IPS-NIHi7 (cell line): Measurements from ENCODE around the gene TSSK2.

Experiments
- DNase-seq: peaks from one replicate; pipeline ENCODE4 v3.0.0; 2012; ENCODE audit warnings: mixed read lengths; ENCODE audit errors: extremely low spot score

Gene TSSK2

DNA sequence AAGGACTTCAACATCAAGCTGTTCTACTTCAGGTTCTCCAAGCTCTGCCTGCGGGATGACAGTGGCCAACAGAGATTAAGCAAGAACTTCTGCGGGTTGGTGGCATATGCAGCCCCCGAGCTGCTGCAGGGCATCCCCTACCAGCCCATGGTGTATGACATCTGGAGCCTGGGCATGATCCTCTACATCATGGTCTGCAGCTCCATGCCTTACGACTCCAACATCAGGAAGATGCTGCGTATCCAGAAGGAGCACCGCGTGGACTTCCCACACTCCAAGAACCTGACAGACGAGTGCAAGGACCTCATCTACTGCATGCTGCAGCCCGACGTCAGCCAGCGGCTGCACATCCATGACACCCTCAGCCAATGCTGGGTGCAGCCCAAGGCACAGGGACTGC lies 6.1 kb upstream of the TSSK2 start:
- DNase-seq = no peak

DNA sequence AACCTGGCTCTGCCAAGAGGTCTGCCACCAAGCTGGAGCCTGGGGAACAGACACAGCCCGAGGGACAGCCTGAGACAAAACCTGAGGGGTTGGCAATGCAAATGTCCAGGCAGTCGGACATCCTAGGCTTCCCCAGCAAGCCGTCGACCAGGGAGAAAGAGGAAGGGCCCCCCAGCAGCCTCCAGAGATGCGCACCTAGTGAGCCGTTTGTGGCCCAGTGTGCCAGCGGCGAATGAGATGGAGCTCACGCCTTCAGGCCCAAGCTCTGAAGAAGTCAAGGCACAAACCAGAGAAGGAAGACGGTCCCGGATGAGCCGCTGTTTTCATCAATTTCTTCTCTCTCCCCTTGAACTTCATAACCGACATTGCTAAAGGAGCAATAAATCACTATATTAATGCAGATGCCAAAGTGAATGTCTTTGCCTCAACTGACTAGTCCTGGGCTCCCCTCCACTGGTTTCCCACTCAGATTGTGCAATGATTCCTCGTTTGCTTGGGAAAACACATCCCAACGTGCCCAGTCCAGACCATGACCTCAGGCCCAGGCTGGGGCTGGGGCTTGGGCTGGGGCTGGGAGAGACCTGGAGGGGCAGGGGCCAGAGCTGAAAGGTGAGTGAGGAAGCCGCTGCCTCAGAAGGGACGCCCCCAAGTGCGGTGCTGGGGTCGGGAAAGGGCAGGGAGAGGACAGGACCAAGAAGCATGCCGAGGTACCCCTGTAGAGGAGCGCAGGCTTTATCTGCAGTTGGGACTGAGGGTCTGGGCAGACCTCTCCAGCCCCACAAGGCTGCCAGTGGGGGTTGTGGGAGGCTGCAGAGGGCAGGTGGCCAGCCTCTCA lies 5.4 kb upstream of the TSSK2 start:
- DNase-seq = no peak

DNA sequence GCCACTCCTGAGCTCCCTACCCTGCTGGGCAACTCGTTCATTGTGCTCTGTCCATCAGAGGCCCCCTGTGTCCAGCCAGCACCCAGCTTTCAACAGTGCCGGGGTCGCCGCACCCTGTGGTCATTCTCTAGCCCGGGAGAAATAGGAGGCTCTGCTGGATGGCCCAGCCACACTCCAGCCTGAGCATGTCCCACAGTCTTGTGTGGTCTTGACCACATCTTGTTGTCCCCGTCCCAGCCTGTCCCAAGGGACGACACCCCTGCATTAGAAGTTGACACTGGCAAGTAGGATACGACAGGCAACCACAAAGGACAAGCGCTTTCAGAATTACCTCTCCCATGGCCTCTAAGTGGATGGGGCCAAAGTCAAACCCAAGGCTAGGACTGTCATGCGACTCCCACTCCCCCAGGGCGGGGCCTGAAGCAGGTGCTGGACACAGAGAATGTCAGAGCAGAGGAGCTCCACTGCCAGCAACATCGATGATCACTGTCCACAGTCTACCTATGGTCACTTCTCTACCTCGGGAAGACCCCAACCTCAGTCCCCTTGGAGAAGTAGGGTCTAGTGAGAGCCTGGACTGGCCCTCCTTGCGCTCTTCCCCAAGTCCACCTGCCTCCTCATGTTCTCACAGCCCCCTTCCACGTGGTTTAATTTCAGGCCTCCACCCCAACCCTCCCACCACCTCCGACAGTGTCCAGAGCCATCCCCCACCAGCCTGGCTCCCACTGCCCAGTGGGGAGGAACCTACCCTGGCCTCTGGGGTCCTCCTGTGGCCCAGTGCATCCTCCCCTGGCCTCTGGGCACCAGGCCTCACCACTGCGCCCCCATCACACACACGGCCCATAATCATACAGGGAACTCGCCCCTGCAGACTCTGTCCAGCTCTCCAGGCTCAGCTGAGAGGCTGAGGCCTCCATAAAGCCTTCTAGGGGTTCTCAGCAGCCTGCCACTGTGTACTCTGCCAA lies 4.5 kb upstream of the TSSK2 start:
- no peak for DNase-seq

DNA sequence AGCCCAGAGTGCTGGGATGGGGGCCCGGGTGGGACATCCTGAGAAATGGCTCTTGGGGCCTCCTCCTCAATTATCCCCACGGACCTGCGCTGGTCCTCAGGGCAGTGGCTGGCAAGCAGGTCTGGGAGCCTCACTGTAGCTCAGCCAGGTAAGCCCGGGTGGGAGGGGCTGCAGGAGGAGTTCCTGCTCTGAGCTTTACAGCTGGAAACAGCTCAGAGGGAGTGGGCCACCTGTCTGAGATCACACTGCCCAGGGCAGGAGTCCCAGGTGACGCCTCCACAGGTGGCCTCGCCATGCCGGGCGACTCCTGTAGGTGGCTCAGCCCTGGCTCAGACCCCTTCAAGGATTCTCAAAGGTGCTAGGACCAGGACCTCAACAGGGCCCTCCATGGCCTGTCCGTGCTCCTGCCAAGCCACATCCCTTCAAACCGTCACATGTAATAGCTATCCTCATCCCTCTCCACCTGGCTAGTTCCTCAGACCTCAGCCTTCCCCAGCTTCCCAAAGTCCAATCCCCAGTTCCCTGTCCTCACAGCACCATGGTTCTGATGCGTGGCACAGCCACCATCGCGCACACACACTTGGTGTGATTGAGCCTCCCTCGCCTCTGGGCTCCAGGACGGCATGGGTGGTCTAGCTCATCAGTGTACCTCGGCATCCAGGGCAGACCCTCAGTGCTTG lies 3.6 kb upstream of the TSSK2 start:
- no peak for DNase-seq

DNA sequence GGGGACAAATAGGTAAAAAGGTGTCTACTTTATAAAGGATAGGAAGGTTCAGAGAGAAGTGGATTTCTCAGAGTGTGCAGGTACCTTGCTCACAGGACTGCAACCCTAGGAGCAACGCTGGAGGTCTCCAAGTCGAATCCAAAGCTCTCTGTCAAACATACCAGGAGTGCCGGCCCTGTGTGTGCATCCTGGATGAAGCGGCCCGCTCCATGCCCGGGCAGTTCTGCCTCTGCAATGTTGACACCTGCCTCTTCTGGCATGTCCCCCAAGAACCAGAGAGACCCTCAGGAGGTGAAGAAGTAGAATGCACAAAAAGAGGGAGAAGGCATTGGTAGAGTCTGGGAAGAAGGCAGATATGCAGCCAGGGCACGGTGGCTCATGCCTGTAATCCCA lies 3.1 kb upstream of the TSSK2 start:
- DNase-seq = no peak

DNA sequence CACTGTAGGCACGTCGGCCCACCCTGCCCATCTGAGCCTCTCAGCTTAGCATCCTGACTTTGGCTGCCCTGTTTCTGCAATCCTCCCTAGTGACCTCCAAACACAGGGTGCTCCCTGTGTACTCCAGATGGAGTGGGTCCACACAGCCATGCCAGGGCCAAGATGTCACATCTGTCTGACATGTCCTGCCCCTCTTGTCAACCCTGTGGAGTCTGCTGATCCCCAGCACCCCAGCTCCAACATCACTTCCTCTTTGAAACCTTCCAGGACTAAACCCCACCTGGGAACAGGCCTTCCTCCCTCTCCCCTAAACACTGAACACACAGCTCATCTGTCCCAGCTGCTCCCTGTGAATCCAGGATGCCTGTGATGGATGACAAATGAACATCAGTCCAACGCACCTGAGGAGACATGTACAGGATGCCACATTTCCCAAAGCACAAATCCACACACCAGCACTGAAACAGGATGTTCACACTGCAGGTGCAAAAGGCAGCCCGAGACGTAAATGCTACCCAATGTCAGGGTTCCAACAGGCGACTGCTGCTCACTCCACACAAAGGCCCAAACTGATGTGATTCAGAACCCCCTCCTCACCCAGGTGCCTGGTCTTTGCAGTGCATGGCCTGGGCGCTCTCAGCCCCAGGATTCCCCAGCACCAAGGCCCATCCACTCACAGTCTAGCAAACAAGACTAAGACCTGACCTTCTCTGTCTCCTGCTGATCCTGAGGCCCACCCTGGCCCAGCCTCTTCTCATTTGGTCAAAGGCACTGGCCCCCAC lies 2.0 kb upstream of the TSSK2 start:
- no peak for DNase-seq

DNA sequence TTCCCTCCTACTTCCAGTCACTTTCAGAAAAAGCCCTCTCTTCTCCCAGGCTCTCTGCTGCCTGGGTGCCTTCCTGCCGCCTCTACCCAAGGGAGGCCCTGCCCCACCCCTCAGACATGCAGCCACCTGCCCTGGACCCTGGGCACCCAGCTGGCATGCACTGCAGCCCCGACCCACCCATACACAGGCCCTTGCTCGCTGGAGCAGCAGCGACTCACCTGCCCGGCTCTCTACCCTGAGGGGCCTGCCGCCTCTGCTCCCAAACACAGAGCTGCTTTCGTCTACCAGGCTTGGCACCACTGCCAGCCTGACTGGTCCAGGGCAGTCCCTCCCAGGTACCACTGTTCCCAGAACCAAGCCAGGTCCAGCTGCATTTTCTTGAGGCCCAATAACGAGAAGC lies 1.2 kb upstream of the TSSK2 start:
- DNase-seq = no peak

DNA sequence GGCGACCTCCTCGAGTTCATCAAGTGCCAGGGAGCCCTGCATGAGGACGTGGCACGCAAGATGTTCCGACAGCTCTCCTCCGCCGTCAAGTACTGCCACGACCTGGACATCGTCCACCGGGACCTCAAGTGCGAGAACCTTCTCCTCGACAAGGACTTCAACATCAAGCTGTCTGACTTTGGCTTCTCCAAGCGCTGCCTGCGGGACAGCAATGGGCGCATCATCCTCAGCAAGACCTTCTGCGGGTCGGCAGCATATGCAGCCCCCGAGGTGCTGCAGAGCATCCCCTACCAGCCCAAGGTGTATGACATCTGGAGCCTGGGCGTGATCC lies 542 bp downstream of the TSSK2 start:
- no peak for DNase-seq

DNA sequence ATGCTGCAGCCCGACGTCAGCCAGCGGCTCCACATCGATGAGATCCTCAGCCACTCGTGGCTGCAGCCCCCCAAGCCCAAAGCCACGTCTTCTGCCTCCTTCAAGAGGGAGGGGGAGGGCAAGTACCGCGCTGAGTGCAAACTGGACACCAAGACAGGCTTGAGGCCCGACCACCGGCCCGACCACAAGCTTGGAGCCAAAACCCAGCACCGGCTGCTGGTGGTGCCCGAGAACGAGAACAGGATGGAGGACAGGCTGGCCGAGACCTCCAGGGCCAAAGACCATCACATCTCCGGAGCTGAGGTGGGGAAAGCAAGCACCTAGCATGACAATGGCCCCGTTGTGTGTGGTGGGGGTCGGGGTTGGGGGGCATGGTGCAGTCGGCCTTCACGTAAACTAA lies 1.0 kb downstream of the TSSK2 start:
- DNase-seq = no peak

DNA sequence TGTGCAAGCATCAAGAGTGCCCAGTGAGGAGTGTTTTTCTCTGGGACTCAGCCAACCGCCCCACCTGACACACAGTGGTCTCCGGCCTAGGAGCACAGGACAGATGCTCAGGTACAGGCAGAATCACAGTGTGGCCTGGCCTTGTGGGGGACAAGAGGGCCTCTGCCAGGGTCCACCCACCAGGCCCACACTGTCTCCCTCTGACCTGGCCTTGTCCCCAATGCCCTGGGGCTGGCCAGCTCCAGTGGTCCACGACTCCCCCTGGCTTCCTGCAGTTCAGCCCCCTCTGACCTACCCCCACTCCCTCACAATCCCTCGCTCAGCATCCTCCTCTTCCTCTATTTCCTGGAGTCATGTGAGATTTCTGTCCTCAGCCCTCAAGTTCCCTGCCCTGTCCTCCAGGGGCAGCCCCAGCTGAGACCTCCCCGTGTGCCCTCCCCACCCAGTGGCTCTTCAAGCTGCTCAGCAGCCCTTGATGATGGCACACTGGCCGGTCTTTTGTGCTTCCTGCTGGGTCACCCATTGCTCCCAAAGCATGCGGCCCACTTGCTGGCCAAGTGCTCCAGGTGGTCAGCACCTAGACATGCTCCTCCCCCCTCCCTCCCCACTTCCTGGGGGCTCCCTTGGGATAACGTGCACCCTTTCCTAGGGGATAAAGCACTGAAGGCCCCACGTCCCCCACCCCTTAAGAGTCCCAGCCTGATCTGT lies 1.7 kb downstream of the TSSK2 start:
- no peak for DNase-seq

DNA sequence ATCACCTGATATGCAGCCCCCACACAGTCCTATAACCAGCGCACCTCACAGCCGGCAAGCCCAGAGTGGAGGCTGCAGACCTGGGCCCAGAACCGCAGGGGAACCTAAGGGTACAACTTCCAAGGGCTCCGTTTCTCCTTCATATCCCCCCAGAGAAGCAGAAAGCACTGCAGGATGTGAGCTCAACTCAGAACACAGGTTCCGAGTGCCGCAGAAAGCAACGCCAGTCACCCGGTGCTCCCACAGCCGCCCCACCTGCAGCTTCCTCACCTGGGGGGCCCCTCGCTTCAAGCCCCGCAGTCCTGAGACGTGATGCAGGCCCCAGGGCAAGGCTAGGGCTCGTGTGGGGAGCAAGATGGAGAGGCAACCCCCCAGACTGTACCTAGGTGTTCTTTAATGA lies 2.5 kb downstream of the TSSK2 start:
- DNase-seq = no peak

DNA sequence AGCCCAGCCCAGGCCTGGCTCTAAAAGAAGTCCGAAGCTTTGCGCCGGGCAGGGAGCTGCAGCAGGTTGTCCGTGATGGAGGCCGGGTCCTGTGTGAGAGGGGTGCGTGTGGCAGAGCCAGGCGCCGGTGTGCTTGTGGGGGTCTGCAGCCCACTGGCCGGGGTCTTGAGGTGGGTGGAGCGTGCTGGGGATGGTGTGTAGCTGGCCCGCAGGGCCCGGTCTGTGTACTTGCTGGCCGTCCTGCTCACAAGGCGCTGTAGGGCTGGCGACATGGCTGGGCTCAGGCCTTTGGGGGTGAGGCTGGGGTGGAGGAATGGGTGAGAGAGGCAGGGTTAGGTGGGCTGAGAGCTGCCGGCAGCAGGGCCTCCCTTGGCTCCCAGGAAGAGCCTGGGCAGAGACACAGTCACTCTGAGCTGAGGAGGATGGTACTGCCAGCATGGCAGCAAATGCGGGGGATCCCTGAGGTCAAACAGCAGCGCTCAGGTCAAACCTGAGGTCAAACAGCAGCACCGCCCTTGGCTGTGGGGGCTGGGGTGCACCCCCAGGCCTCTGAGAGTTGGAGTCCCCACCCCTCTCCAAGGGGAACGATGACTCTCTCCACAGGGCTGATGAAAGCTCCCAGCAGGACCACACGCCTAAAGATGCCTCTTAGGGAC lies 3.2 kb downstream of the TSSK2 start:
- DNase-seq = no peak

DNA sequence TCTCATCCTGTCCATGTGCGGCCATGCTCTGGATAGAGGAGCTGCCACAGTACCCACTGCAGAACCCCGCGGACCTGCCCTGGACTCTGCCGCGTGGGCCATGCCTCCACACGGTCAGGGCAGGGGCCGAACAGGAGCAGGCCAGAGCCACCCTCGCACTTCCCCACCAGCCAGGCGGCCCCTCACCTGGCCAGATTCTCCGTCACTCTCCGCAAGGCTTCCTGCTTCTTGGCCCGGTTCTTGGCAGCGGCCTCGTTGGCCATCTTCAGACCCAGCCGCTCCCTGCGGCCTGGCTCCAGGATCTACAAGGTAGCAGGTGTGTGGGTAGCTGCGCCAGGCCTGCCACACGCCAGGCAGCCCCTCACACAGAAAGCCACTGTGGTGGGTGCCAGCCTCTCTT lies 3.8 kb downstream of the TSSK2 start:
- DNase-seq = no peak

DNA sequence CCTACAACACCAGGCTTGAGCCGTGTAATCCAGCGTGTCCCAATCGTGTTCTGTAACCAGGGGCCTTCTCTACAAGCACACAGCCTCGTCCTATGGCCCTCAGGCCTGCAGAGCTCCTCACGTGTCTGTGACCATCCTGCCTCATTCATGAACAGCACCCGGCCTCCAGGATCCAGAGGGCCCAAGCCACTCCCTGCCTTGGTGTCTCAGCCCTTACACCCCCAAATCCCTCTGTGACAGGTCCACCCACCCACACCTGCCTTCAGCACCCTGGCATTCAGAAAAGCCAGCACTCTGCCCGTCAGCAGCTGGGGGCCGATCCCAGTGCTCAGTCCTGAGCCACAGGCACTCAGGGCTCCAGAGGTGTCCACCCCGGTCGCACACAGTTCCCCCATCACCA lies 5.8 kb downstream of the TSSK2 start:
- no peak for DNase-seq

DNA sequence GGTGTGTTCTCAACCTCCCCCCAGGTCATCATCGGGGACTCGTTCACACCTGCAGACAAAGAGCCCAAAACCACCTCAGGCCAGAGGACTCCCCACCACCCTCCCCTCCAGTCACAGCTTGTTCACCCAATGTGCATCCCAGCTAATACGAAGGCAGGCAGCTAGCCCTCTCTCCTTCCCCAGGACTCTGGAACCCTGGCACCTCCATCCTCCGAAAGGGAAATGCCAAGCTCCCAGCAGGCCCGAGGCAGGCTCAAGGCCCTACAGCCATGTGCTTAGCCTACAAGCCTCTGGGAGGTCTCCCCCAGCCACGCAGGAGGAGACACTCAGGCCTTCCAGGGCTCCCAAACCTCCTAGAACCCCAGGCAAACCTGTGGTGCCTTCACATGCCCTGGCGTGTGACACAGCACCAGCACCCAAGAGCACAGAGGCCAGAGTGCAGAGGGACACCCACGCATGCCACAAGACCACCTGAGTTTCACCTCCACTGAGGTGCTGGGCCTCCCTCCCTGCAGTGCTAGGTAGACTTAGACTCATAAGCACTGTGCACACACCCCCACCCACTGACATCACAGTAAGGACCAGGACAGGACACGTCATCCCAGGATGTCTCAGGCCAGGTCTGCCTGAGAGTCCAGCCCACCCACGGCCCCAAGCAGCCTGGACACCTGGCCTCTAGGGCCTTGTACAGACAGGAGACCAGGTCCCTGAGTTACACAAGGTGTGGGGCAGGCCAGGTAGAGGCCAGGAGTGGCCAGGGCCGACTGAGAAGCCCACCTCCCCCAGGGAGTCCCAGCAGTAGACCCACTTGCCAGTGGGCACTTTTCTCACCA lies 6.5 kb downstream of the TSSK2 start:
- DNase-seq = no peak

DNA sequence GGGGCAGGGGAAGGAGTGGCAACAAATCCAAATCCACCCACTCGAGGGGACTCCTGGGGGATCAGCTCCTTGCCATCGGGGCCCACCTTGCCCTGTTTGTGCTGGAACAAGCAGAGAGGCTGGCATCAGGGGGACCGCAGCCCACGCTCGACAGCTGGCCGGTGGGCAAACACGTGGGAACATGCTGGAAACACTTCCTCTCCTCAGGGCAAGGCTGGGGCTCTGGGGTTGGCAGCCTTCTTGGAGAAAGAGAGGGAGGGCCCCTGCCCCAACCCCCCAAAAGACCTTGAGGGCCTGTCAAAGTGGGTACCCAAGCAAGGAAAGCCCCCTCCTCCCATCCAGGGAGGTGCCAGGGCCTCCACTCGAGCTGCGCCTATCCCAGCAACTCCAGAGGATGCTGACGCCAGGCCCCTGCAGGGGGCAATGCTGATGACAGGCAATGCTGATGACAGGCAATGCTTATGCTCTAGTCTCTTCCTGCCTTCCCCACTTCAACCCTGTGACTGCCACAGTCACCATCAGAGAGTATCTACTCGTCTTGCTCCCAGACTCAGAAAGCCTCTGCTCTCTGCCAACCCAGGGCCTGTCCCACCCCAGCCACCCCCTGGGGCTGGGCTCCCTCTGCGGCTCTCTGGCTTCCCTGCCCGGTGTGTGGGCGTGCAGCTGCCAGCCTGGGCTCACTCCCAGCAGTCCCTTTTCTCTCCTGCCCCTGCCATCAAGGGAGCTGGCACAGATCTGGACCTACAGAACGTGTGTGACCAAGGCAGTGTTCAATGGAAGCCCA lies 7.3 kb downstream of the TSSK2 start:
- DNase-seq = no peak

DNA sequence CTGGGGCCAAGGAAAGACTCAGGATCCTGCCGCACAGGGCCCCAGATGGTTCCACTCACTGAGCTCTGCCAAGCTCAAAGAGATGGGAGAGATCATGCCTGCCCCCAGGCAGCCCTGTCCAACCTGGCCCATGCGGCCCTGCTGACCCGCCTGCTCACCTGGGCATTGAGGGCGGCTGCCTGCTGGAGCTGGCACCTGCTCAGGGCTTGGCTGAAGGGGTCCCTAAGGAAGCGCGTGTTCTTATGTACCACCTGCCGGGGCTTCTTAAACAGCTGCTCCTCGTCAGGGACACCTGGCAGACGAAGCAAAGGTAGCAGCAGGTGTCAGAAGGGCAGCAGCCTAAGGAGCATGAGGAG lies 7.9 kb downstream of the TSSK2 start:
- DNase-seq = no peak

DNA sequence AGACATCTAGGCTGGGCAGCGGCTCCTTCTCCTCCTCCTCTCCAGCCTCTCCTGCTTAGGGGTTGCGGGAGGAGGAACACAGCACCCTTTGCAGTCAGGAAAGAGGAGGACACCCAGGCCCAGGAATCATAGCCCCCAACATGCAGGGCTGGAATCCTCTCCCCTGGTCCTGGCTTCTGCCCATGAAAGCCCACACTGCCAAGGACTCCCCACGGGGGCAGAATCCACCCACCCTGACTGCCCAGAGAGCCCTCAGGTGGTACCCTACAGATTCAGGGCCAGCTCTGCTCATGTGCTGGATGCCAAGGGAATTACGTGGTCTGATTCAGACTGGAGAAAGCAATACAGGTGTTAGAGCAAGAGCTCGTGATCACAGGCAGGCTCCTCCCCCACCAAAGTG lies 8.9 kb downstream of the TSSK2 start:
- no peak for DNase-seq

DNA sequence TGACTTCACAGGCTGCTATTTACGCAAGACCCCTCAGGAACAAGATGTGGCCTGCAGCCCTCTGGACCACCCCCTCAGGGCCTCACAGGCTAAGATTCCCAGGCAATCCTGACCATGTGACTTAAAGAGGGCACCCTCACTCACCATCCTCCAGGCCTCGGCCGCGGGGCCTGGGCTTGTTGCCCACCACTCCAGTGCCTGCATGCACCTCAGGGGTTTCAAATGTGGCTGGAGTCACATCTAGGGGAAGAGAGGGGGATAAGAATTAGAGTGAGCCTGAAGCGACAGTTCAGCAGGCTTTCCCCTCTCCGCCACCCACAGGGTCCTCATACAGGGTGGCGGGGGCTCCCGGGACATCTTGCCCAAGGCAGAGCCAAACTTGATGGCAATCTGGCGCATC lies 11.3 kb downstream of the TSSK2 start:
- DNase-seq = no peak
